Psoas muscle (tissue), 8 donors: ENCODE measurements around the gene LARP6. TPM values are rescaled to one million over a fixed set of nuclear protein-coding genes. Genes with fewer than 3 reads are reported as not detected.

Experiments
- ATAC-seq, 4 donors: fragments of 200-7000 bp; cut with Tn5 transposase; one replicate each; pipeline ENCODE4 v1.9.1; 2020; ENCODE audit warnings: moderate library complexity in 3 of 4, mild to moderate bottlenecking in 2 of 4
- DNase-seq, 2 donors: peaks; one replicate each; pipeline ENCODE4 v3.0.0-alpha.2; 2020
- H3K27ac ChIP-seq: fragments of 200-600 bp; one replicate; pipeline ENCODE4 v1.8.0; 2022
- H3K27me3 ChIP-seq, 3 donors: fragments of 200-600 bp in 1 of 3; one replicate each; pipeline versions ENCODE4 v1.6.1 to v1.8.0; 2013 to 2022; ENCODE audit warnings: low read length in 2 of 3, mild to moderate bottlenecking in 2 of 3, moderate library complexity in 1 of 3; ENCODE audit not compliant: insufficient read depth in 3 of 3
- H3K36me3 ChIP-seq, 2 donors: fragments of 200-600 bp in 1 of 2; one replicate each; pipeline versions ENCODE4 v1.6.1 to v1.8.0; 2013 to 2022; ENCODE audit warnings: low read depth in 1 of 2, mild to moderate bottlenecking in 1 of 2, moderate library complexity in 1 of 2; ENCODE audit not compliant: insufficient read depth in 1 of 2
- H3K4me1 ChIP-seq: fragments of 200-600 bp; one replicate; pipeline ENCODE4 v1.8.0; 2022
- H3K4me3 ChIP-seq: fragments of 200-600 bp; one replicate; pipeline ENCODE4 v1.8.0; 2022; ENCODE audit warnings: mild to moderate bottlenecking
- H3K9me3 ChIP-seq: fragments of 200-600 bp; one replicate; pipeline ENCODE4 v1.8.0; 2022
- CTCF ChIP-seq: fragments of 200-600 bp; IDR thresholded peaks from one replicate; pipeline ENCODE4 v1.8.0; 2022; ENCODE audit warnings: antibody characterized with exemption
- WGBS, 3 donors: extraction: QIAGEN DNeasy Blood & Tissue Kit; methylation state at CpG; one replicate each; pipeline versions ENCODE4 v1.1.6 to v1.1.7; 2013; 5-methylcytosine and 5-hydroxymethylcytosine counted together
- intact Hi-C, 2 donors: fragments of 100-400 bp; cut with DNase I; formaldehyde crosslinking; loops; one replicate each; pipeline versions ENCODE4 v1.11.0 to v1.14.2; 2022
- polyA plus RNA-seq, 3 donors: library from polyadenylated mRNA; stranded (reverse); fragments of 200-250 nt; gene quantifications; one replicate each; pipeline ENCODE4 v1.2.3, GENCODE V29; 2013
- total RNA-seq, 4 donors: library from RNA; stranded (reverse); fragmentation: NEBNext Ultra II Directional in 2 of 4; extraction: Animal tissue kit (Norgen Biotek cat#: 25700) in 2 of 4; gene quantifications; one replicate each; pipeline versions ENCODE4 v1.2.1 to v1.2.4, GENCODE V29; 2021 to 2023
- donor health status: healthy with polysubstance abuse.
- donor health status: DM: no; HTN: no; CAD: no; lungs with moderate emphysema.
- donor health status: Bipolar disorder and iron deficiency.
- donor health status: healthy.
- donor health status: DM: yes; HTN: yes; CAD: no.
- donor health status: DM: no; HTN: no; CAD: no.
- donor health status: DM: no; HTN: no; CAD: no.
- donor health status: DM: yes; HTN: yes; CAD: no.

LARP6 gene
- total and polyA plus RNA-seq, 7 donors, result 2.9 to 18.9 (median 6.4) TPM

- Histone ChIP-seq H3K27me3 (peaks cover 0 to 4% (median 0%) of the 10 kb centered on the region in 3 donors), H3K36me3 (no peaks in the 10 kb centered on the region), H3K27ac (no peak overlapping the region), H3K9me3 (no peaks in the 10 kb centered on the region), H3K4me1 (no peaks in the 10 kb centered on the region), H3K4me3 (no peak overlapping the region)
- 87 to 93% (median 89%) methylated on average over 2 of the region's 2 CpGs for WGBS, 3 donors
- DNase-seq, result no peak
- intact Hi-C loops, result no loop called here
- no peak for TF ChIP-seq CTCF
- ATAC-seq, result no peak
Measured at GRCh38 chr15:70882361-70882760, 28.4 kb upstream of the LARP6 start.

- TF ChIP-seq CTCF, result no peak
- intact Hi-C loops, result no loop called here
- Histone ChIP-seq H3K27ac (no peak overlapping the region), H3K4me1 (no peaks in the 10 kb centered on the region), H3K4me3 (no peak overlapping the region), H3K27me3 (peaks cover 0 to 4% (median 0%) of the 10 kb centered on the region in 3 donors), H3K36me3 (no peaks in the 10 kb centered on the region), H3K9me3 (no peaks in the 10 kb centered on the region)
- DNase-seq (no peak), ATAC-seq (no peak)
- 89 to 96% (median 91%) methylated on average over 2 of the region's 2 CpGs for WGBS, 3 donors
Measured at GRCh38 chr15:70880781-70881180, 26.8 kb upstream of the LARP6 start.

- no peak overlapping the region for H3K27ac ChIP-seq
- no peaks in the 10 kb centered on the region for H3K9me3 ChIP-seq
- H3K4me1 ChIP-seq, result no peaks in the 10 kb centered on the region
- 50 to 68% (median 55%) methylated on average over 2 of the region's 2 CpGs for WGBS, 3 donors
- intact Hi-C loops, result loop anchor here in 1 of 2 donors (5.0 kb wide), 1 partner anchor 52 kb away; no protein-coding TSS in a partner anchor
- peaks cover 0 to 4% (median 0%) of the 10 kb centered on the region in 3 donors for H3K27me3 ChIP-seq
- no peaks in the 10 kb centered on the region for H3K36me3 ChIP-seq
- no peak for DNase-seq
- no peak overlapping the region for H3K4me3 ChIP-seq
- no peak for ATAC-seq
- no peak for TF ChIP-seq CTCF
Measured at GRCh38 chr15:70879401-70879800, 25.4 kb upstream of the LARP6 start.

- H3K36me3 ChIP-seq, result no peaks in the 10 kb centered on the region
- H3K4me3 ChIP-seq, result no peak overlapping the region
- ATAC-seq (no peak), DNase-seq (no peak)
- no peak for TF ChIP-seq CTCF
- H3K27ac ChIP-seq, result no peak overlapping the region
- H3K4me1 ChIP-seq, result no peaks in the 10 kb centered on the region
- intact Hi-C loops, result loop anchor here in 1 of 2 donors (5.0 kb wide), 1 partner anchor 49 kb away; no protein-coding TSS in a partner anchor
- peaks cover 0 to 8% (median 0%) of the 10 kb centered on the region in 3 donors for H3K27me3 ChIP-seq
- no peaks in the 10 kb centered on the region for H3K9me3 ChIP-seq
- 58 to 70% (median 69%) methylated on average over 2 of the region's 2 CpGs for WGBS, 3 donors
Measured at GRCh38 chr15:70876683-70877082, 22.7 kb upstream of the LARP6 start.

- Histone ChIP-seq H3K4me1 (no peaks in the 10 kb centered on the region), H3K27ac (no peak overlapping the region), H3K27me3 (peaks cover 0 to 8% (median 0%) of the 10 kb centered on the region in 3 donors), H3K4me3 (no peak overlapping the region), H3K36me3 (no peaks in the 10 kb centered on the region), H3K9me3 (no peaks in the 10 kb centered on the region)
- no peak for TF ChIP-seq CTCF
- WGBS, 3 donors, result 65 to 76% (median 74%) methylated on average over 3 of the region's 3 CpGs
- ATAC-seq (no peak), DNase-seq (no peak)
- intact Hi-C loops, result loop anchor here in 1 of 2 donors (5.0 kb wide), 1 partner anchor 49 kb away; no protein-coding TSS in a partner anchor
Measured at GRCh38 chr15:70876011-70876410, 22.1 kb upstream of the LARP6 start.
